NT2/D1 (cell line): ENCODE data around the gene CD27.

Experiments used
- DNase-seq: peaks from one replicate; pipeline ENCODE4 v3.0.0-alpha.2; 2011; ENCODE audit warnings: low read depth, low spot score
- H3K27me3 ChIP-seq: 2 replicates; pipeline ENCODE4 v1.6.0; 2011; ENCODE audit warnings: mild to moderate bottlenecking; ENCODE audit not compliant: insufficient read length, insufficient read depth
- H3K36me3 ChIP-seq: 2 replicates; pipeline ENCODE4 v1.6.1; 2011; ENCODE audit warnings: mild to moderate bottlenecking, low read length, mixed read lengths; ENCODE audit not compliant: insufficient read depth, insufficient read length
- H3K4me1 ChIP-seq: 2 replicates; pipeline ENCODE4 v1.5.1; 2011; ENCODE audit not compliant: insufficient read depth, insufficient read length
- H3K4me3 ChIP-seq: 2 replicates; pipeline ENCODE4 v1.5.1; 2011; ENCODE audit warnings: low read depth; ENCODE audit not compliant: insufficient read length
- H3K9ac ChIP-seq: 2 replicates; pipeline ENCODE4 v1.6.0; 2011; ENCODE audit warnings: low read depth; ENCODE audit not compliant: insufficient read length
- H3K9me3 ChIP-seq: 2 replicates; pipeline ENCODE4 v1.5.1; 2011; ENCODE audit warnings: mild to moderate bottlenecking, low read length; ENCODE audit not compliant: insufficient read depth
- SUZ12 ChIP-seq: IDR thresholded peaks from 2 replicates; pipeline ENCODE4 v1.6.1; 2011; ENCODE audit not compliant: insufficient read length, insufficient read depth; ENCODE audit errors: extremely low read depth
- YY1 ChIP-seq: IDR thresholded peaks from 2 replicates; pipeline ENCODE4 v1.6.1; 2011; ENCODE audit not compliant: insufficient read length, insufficient read depth
- ZNF274 ChIP-seq: IDR thresholded peaks from 2 replicates; pipeline ENCODE4 v1.6.1; 2011; ENCODE audit warnings: mild to moderate bottlenecking, low read depth, low read length

Gene CD27

GRCh38 chr12:6444704-6445688 lies at the start of gene CD27:
Gene CD27 (plus strand): TSS chr12:6444955. CDS start chr12:6445096, 141 bp downstream.
- H3K27me3 ChIP-seq: no peaks in the 10 kb centered on the region
- H3K9ac ChIP-seq: no peak within 1 kb of the TSS
- H3K9me3 ChIP-seq: no peaks in the 10 kb centered on the region
- no peak for TF ChIP-seq SUZ12
- TF ChIP-seq ZNF274: no peak
- no peak for TF ChIP-seq YY1
- peaks cover 4% of the 10 kb centered on the region for H3K4me1 ChIP-seq
- no peak within 1 kb of the TSS for H3K4me3 ChIP-seq
- DNase-seq: no peak
- H3K36me3 ChIP-seq: peaks cover 27% of the 10 kb centered on the region

- H3K9ac ChIP-seq: no peak overlapping the region
- no peaks in the 10 kb centered on the region for H3K9me3 ChIP-seq
- no peaks in the 10 kb centered on the region for H3K27me3 ChIP-seq
- H3K4me1 ChIP-seq: peaks cover 7% of the 10 kb centered on the region
- no peak for TF ChIP-seq YY1
- no peak for TF ChIP-seq ZNF274
- no peak for TF ChIP-seq SUZ12
- H3K36me3 ChIP-seq: no peaks in the 10 kb centered on the region
- no peak overlapping the region for H3K4me3 ChIP-seq
- no peak for DNase-seq
These were observed 48.7 kb upstream of the CD27 start for GRCh38 chr12:6396031-6396430.

GRCh38 chr12:6399884-6400644 lies 44.7 kb upstream of the CD27 start:
- DNase-seq: no peak
- TF ChIP-seq SUZ12 (no peak), YY1 (no peak), ZNF274 (no peak)
- Histone ChIP-seq H3K27me3 (no peaks in the 10 kb centered on the region), H3K36me3 (no peaks in the 10 kb centered on the region), H3K4me1 (peaks cover 6% of the 10 kb centered on the region), H3K4me3 (no peak overlapping the region), H3K9me3 (no peaks in the 10 kb centered on the region), H3K9ac (no peak overlapping the region)

GRCh38 chr12:6404390-6404789 lies 40.4 kb upstream of the CD27 start:
- Histone ChIP-seq H3K4me1 (no peaks in the 10 kb centered on the region), H3K4me3 (no peak overlapping the region), H3K9ac (no peak overlapping the region), H3K27me3 (no peaks in the 10 kb centered on the region), H3K9me3 (no peaks in the 10 kb centered on the region), H3K36me3 (no peaks in the 10 kb centered on the region)
- no peak for DNase-seq
- TF ChIP-seq SUZ12: no peak

GRCh38 chr12:6405963-6406362 lies 38.8 kb upstream of the CD27 start:
- H3K27me3 ChIP-seq: no peaks in the 10 kb centered on the region
- H3K4me1 ChIP-seq: no peaks in the 10 kb centered on the region
- H3K4me3 ChIP-seq: no peak overlapping the region
- H3K36me3 ChIP-seq: no peaks in the 10 kb centered on the region
- TF ChIP-seq YY1: no peak
- no peak for TF ChIP-seq ZNF274
- TF ChIP-seq SUZ12: no peak
- H3K9ac ChIP-seq: no peak overlapping the region
- no peaks in the 10 kb centered on the region for H3K9me3 ChIP-seq
- DNase-seq: no peak

DNA sequence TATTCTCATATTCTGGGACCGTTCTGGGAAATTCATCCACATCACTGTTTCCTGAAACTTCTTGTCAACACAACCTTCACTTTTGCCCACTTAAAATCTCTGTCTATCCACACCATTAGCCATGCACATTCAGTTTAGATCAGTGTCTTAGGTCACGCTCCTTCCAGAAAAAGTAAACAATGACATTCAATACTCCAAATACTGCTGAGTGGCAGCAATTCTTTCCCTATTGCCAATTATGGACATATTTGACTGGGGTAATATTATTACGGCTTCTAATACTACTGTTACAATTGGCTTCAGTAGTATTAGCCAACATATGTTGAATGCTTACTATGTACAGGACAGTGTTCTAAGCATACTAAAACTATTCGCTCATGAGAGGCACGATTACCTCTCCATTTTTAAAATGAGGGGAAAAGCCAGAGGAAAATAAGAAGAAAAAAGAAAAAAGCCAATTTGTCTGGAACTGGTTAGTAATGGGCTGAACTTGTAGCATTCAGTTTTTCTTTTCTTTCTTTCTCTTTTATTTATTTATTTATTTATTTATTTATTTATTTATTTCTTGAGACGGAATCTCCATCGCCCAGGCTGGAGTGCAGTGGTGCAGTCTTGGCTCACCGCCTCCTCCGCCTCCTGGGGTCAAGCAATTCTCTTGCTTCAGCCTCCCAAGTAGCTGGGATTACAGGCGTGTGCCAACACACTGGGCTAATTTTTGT lies 37.4 kb upstream of the CD27 start:
- no peak overlapping the region for H3K9ac ChIP-seq
- H3K4me1 ChIP-seq: no peaks in the 10 kb centered on the region
- no peaks in the 10 kb centered on the region for H3K9me3 ChIP-seq
- no peaks in the 10 kb centered on the region for H3K36me3 ChIP-seq
- DNase-seq: no peak
- H3K27me3 ChIP-seq: no peaks in the 10 kb centered on the region
- no peak overlapping the region for H3K4me3 ChIP-seq
- TF ChIP-seq ZNF274 (no peak), YY1 (no peak), SUZ12 (no peak)

DNA sequence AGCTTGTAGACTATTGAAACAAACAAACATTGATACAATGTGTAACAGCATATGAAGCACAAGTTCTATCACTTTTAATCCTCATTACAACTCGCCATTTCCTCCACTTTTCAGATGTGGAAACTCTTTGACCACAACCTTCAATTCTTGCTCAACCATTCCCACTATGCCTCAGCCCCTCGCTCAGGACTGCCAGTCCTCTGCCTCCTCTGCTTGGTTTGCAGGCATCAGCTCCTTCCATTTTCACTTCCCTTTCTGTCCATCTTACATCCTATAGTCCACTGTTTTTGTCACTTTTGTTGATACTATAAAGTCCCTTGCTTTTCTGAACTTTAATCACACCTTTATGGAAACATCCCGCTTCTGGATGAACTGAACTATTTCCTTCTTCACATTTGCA lies 28.2 kb upstream of the CD27 start:
- no peak overlapping the region for H3K4me3 ChIP-seq
- no peak for DNase-seq
- H3K36me3 ChIP-seq: no peaks in the 10 kb centered on the region
- no peaks in the 10 kb centered on the region for H3K27me3 ChIP-seq
- H3K4me1 ChIP-seq: no peaks in the 10 kb centered on the region
- no peaks in the 10 kb centered on the region for H3K9me3 ChIP-seq
- TF ChIP-seq YY1 (no peak), ZNF274 (no peak), SUZ12 (no peak)
- no peak overlapping the region for H3K9ac ChIP-seq
